ENCODE data around the gene CISH. TPM values are rescaled to one million over a fixed set of nuclear protein-coding genes. Genes with fewer than 3 reads are reported as not detected.
A peak's percentile ranks its signal among the peaks of the same experiment; 100 is the strongest.

Gene CISH
- total and polyA plus RNA-seq, 2 donors from 2014 or later = 30.8 to 59.4 TPM

DNA sequence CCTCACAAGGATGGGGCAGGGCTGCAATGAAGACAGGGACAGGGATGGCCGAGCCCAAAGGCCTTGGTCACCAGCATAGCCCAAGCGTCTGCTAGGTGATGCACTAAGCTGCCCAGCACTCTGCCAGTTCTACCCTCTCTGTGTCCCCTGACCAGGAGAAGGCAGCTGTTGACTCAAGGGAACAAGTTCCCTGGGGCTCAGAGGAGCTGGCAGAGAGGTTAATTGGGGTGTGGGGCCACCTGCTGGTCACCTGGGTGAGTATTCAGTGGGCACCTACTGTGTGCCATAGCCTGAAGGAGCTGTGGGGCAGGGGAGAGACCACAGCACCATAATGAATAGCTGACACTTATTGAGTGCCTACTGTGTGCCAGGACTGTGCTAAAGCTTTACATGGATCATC lies 41.1 kb upstream of the CISH start:
- Histone ChIP-seq H3K27me3 (ENCODE audit: control insufficient read depth, insufficient read depth, low read length) (no peaks in the 10 kb centered on the region), H3K4me3 (ENCODE audit: low read length in 3 of 3) (no peak overlapping the region), H3K9me3 (ENCODE audit: control insufficient read depth in 2 of 3, insufficient read depth in 1 of 3, low read length in 3 of 3) (no peaks in the 10 kb centered on the region), H3K27ac (ENCODE audit: low read depth in 2 of 2, low read length in 2 of 2) (no peak overlapping the region), H3K4me1 (ENCODE audit: control insufficient read depth in 2 of 3, insufficient read depth in 2 of 3, low read depth in 1 of 3, low read length in 3 of 3) (no peaks in the 10 kb centered on the region), H3K36me3 (ENCODE audit: control insufficient read depth in 2 of 3, insufficient read depth in 3 of 3, low read length in 3 of 3) (peaks cover 0 to 2% (median 0%) of the 10 kb centered on the region in 3 donors), H3K9ac (ENCODE audit: low read length in 3 of 3) (no peak overlapping the region)
- TF ChIP-seq CTCF (IDR thresholded peaks at IDR 0.05; ENCODE audit: borderline replicate concordance, extremely low read depth, insufficient read depth) = peak; percentile 40
- intact Hi-C loops (cut with DNase I) = no loop called here
- FAIRE-seq = no peak
- DNase-seq = no peak

- no peak for TF ChIP-seq CTCF (IDR thresholded peaks at IDR 0.05; ENCODE audit: borderline replicate concordance, extremely low read depth, insufficient read depth)
- no peaks in the 10 kb centered on the region for H3K9me3 ChIP-seq (ENCODE audit: control insufficient read depth in 2 of 3, insufficient read depth in 1 of 3, low read length in 3 of 3)
- H3K4me1 ChIP-seq (ENCODE audit: control insufficient read depth in 2 of 3, insufficient read depth in 2 of 3, low read depth in 1 of 3, low read length in 3 of 3) = no peaks in the 10 kb centered on the region
- intact Hi-C loops (cut with DNase I) = no loop called here
- H3K27ac ChIP-seq (ENCODE audit: low read depth in 2 of 2, low read length in 2 of 2) = no peak overlapping the region
- H3K4me3 ChIP-seq (ENCODE audit: low read length in 3 of 3) = no peak overlapping the region
- peaks cover 0 to 2% (median 0%) of the 10 kb centered on the region in 3 donors for H3K36me3 ChIP-seq (ENCODE audit: control insufficient read depth in 2 of 3, insufficient read depth in 3 of 3, low read length in 3 of 3)
- H3K27me3 ChIP-seq (ENCODE audit: control insufficient read depth, insufficient read depth, low read length) = no peaks in the 10 kb centered on the region
- DNase-seq (peak in 1 of 5 donors; percentile 11), FAIRE-seq (no peak)
- no peak overlapping the region for H3K9ac ChIP-seq (ENCODE audit: low read length in 3 of 3)
Measured at GRCh38 chr3:50651920-50652529, 40.5 kb upstream of the CISH start.

DNA sequence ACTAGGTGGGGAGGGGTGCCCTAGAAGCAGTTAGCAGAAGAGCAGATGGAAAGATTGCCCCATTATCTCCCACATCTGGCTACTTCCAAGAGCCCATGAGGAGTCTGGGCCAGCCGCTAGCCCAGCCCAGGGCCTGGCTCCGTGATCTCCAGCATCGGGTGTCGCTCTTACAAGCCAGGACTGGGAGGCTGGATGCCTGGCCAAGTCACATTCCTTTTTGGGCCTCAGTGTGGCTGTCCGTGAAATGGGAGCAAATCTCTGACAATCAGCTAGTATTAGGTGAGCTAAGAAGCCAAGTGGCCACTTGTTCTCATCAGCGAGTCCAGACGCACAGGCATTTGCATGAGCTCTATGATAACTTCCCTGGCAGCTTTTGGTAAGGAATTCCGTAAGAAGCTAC lies 39.9 kb upstream of the CISH start:
- Histone ChIP-seq H3K4me1 (ENCODE audit: control insufficient read depth in 2 of 3, insufficient read depth in 2 of 3, low read depth in 1 of 3, low read length in 3 of 3) (no peaks in the 10 kb centered on the region), H3K36me3 (ENCODE audit: control insufficient read depth in 2 of 3, insufficient read depth in 3 of 3, low read length in 3 of 3) (peaks cover 0 to 2% (median 0%) of the 10 kb centered on the region in 3 donors), H3K27me3 (ENCODE audit: control insufficient read depth, insufficient read depth, low read length) (no peaks in the 10 kb centered on the region), H3K27ac (ENCODE audit: low read depth in 2 of 2, low read length in 2 of 2) (no peak overlapping the region), H3K9ac (ENCODE audit: low read length in 3 of 3) (no peak overlapping the region), H3K9me3 (ENCODE audit: control insufficient read depth in 2 of 3, insufficient read depth in 1 of 3, low read length in 3 of 3) (no peaks in the 10 kb centered on the region), H3K4me3 (ENCODE audit: low read length in 3 of 3) (no peak overlapping the region)
- no peak for TF ChIP-seq CTCF (IDR thresholded peaks at IDR 0.05; ENCODE audit: borderline replicate concordance, extremely low read depth, insufficient read depth)
- DNase-seq (no peak), FAIRE-seq (no peak)
- intact Hi-C loops (cut with DNase I) = no loop called here

DNA sequence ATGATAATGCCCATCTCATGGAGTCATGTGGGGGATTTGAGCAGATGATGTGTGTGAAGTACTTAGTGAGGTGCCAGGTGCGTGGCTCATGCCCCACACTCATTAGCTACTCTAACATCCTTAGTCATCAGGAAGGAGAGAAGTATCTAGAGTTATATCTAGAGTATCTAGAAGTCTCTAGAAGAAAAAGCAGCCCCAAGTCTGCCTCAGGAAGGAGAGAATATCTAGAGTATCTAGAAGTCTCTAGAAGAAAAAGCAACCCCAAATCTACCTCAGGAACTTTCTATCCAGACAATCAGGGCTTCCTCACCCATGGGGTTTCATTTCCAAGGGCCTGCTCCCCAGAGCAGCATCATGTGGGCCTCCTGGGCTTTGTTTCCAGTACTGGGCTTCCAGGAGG lies 38.4 kb upstream of the CISH start:
- no peak for FAIRE-seq
- Histone ChIP-seq H3K4me3 (ENCODE audit: low read length in 3 of 3) (no peak overlapping the region), H3K9me3 (ENCODE audit: control insufficient read depth in 2 of 3, insufficient read depth in 1 of 3, low read length in 3 of 3) (no peaks in the 10 kb centered on the region)

More for the DNA sequence above, 38.4 kb upstream of the CISH start:
- Histone ChIP-seq H3K4me1 (ENCODE audit: control insufficient read depth in 2 of 3, insufficient read depth in 2 of 3, low read depth in 1 of 3, low read length in 3 of 3) (no peaks in the 10 kb centered on the region), H3K27ac (ENCODE audit: low read depth in 2 of 2, low read length in 2 of 2) (no peak overlapping the region), H3K36me3 (ENCODE audit: control insufficient read depth in 2 of 3, insufficient read depth in 3 of 3, low read length in 3 of 3) (peaks cover 0 to 9% (median 6%) of the 10 kb centered on the region in 3 donors), H3K27me3 (ENCODE audit: control insufficient read depth, insufficient read depth, low read length) (no peaks in the 10 kb centered on the region), H3K9ac (ENCODE audit: low read length in 3 of 3) (no peak overlapping the region)
- intact Hi-C loops (cut with DNase I) = no loop called here
- no peak for TF ChIP-seq CTCF (IDR thresholded peaks at IDR 0.05; ENCODE audit: borderline replicate concordance, extremely low read depth, insufficient read depth)
- no peak for DNase-seq

Measured in kidney (tissue), 14 donors.